Adrenal gland (tissue), 12 donors: ENCODE data around the gene BATF. TPM values are rescaled to one million over a fixed set of nuclear protein-coding genes. Genes with fewer than 3 reads are reported as not detected.

Source experiments
- DNase-seq, 7 donors: peaks; one replicate each; pipeline ENCODE4 v3.0.0-alpha.2; 2019 to 2020
- H3K27ac ChIP-seq, 5 donors: fragments of 200-600 bp; sonication (generic) in 4 of 5; 1 replicate in 3 of 5; 2 replicates in 2 of 5; pipeline versions ENCODE4 v1.5.1 to v1.8.0; 2016 to 2020; ENCODE audit warnings: mild to moderate bottlenecking in 1 of 5
- H3K27me3 ChIP-seq: fragments of 200-600 bp; 2 replicates; pipeline ENCODE4 v1.8.0; 2021
- H3K36me3 ChIP-seq, 2 donors: fragments of 200-600 bp; replicated peaks in 1 of 2; 1 replicate in 1 of 2; 2 replicates in 1 of 2; pipeline versions ENCODE4 v1.5.1 to v1.8.0; 2018 to 2022
- H3K4me1 ChIP-seq, 2 donors: fragments of 200-600 bp; replicated peaks in 1 of 2; 1 replicate in 1 of 2; 2 replicates in 1 of 2; pipeline versions ENCODE4 v1.5.1 to v1.8.0; 2018 to 2021
- H3K4me3 ChIP-seq, 4 donors: fragments of 200-600 bp; sonication (generic) in 3 of 4; one replicate each; pipeline ENCODE4 v1.5.1; 2016 to 2018
- H3K9me3 ChIP-seq, 3 donors: fragments of 200-600 bp; sonication (generic) in 1 of 3; replicated peaks in 1 of 3; 1 replicate in 2 of 3; 2 replicates in 1 of 3; pipeline versions ENCODE4 v1.5.1 to v1.8.0; 2016 to 2021
- POLR2A ChIP-seq, 2 donors: fragments of 450-650 bp; IDR thresholded peaks; one replicate each; pipeline ENCODE4 v1.6.1; 2017; ENCODE audit warnings: antibody characterized with exemption in 2 of 2, mild to moderate bottlenecking in 2 of 2, moderate library complexity in 1 of 2
- WGBS, 4 donors: extraction: QIAGEN DNeasy Blood & Tissue Kit in 2 of 4; methylation state at CpG; one replicate each; pipeline versions ENCODE4 v1.1.5 to v1.1.7; 2013 to 2017; 5-methylcytosine and 5-hydroxymethylcytosine counted together
- intact Hi-C, 2 donors: fragments of 100-400 bp; cut with DNase I; formaldehyde crosslinking; loops; one replicate each; pipeline versions ENCODE4 v1.14.1 to v1.15.0; 2022 to 2023
- polyA plus RNA-seq, 3 donors: library from polyadenylated mRNA; stranded (reverse); fragments of 200-250 nt in 2 of 3; fragments of 350-450 nt in 1 of 3; fragmentation: Illumina TruSeq in 1 of 3; extraction: RNeasy Lipid Tissue Mini Kit (QIAGEN cat#74804) in 1 of 3; gene quantifications; one replicate each; pipeline ENCODE4 v1.2.3, GENCODE V29; 2013 to 2014
- total RNA-seq, 9 donors: library from RNA; depleted of rRNA in 4 of 9; stranded (reverse); fragments of >200 nt in 4 of 9; fragments of 120-200 nt in 1 of 9; fragmentation: NEBNext Ultra II Directional in 1 of 9; extraction: Animal tissue kit (Norgen Biotek cat#: 25700) in 1 of 9; gene quantifications; one replicate each; pipeline versions ENCODE4 v1.1.0 to v1.2.4, GENCODE V29; 2013 to 2023
- TF ChIP-seq, protein P1 (sequence below), 6 experiments: fragments of 450-650 bp in 4 of 6; fragments of 200-600 bp in 2 of 6; sonication (generic) in 1 of 6; IDR thresholded peaks; 1 replicate in 5 of 6; 2 replicates in 1 of 6; pipeline versions ENCODE4 v1.5.1 to v1.8.0; 2016 to 2021; ENCODE audit warnings: antibody characterized with exemption in 6 of 6, mild to moderate bottlenecking in 2 of 6, moderate library complexity in 1 of 6
- donor health status: healthy with polysubstance abuse.
- donor health status: Bipolar disorder and iron deficiency.
- donor health status: DM: yes; HTN: yes; CAD: no.
- donor health status: DM: no; HTN: no; CAD: no.
- donor health status: DM: no; HTN: no; CAD: no.
- donor health status: DM: yes; HTN: yes; CAD: no.

Gene BATF
- total and polyA plus RNA-seq, 12 donors = 0.64 to 11.4 (median 2.8) TPM

DNA sequence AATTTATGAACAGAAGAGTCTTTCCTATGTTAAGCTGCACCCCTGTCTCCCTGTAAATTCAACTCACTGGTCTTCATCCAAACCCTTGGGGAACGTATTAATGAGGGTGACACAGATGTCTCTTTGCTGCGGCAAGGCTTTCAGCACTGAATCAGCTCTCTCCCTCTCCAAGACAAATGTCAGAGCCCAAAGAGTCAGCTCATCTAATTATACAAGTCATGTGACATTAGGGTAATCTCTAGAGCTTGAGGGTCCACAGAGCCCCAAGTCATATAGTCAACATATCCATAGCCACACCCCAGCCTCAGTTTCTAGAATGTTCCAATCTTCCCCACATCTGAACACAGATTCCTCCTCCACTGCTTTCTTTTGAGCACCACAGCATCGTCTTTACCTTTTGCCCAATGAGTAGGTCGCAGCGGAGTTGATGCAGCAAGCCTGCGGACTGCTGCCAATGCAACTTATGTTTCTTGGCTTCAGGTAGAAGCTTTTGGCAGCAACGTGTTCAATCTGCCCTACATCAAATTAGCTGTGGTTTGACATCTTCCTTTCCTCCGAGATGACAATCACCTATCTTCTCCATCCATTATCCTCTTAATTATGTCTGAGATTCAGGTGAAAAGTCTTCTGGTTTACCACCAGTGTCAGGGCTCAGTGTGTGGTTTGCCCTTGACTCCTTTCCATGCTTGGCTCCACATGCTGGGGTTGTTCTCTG, 5.3 kb downstream of the BATF start:
- Histone ChIP-seq H3K4me1 (peaks cover 0 to 4% of the 10 kb centered on the region in 2 donors), H3K27me3 (no peaks in the 10 kb centered on the region), H3K9me3 (no peaks in the 10 kb centered on the region), H3K4me3 (no peak overlapping the region), H3K27ac (no peak overlapping the region), H3K36me3 (no peaks in the 10 kb centered on the region)
- TF ChIP-seq, protein P1, sequence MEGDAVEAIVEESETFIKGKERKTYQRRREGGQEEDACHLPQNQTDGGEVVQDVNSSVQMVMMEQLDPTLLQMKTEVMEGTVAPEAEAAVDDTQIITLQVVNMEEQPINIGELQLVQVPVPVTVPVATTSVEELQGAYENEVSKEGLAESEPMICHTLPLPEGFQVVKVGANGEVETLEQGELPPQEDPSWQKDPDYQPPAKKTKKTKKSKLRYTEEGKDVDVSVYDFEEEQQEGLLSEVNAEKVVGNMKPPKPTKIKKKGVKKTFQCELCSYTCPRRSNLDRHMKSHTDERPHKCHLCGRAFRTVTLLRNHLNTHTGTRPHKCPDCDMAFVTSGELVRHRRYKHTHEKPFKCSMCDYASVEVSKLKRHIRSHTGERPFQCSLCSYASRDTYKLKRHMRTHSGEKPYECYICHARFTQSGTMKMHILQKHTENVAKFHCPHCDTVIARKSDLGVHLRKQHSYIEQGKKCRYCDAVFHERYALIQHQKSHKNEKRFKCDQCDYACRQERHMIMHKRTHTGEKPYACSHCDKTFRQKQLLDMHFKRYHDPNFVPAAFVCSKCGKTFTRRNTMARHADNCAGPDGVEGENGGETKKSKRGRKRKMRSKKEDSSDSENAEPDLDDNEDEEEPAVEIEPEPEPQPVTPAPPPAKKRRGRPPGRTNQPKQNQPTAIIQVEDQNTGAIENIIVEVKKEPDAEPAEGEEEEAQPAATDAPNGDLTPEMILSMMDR (IDR thresholded peaks at IDR 0.05) = no peak
- TF ChIP-seq POLR2A (IDR thresholded peaks at IDR 0.05) = no peak
- intact Hi-C loops = no loop called here
- no peak for DNase-seq
- WGBS, 4 donors = 87 to 94% (median 92%) methylated on average over 8 of the region's 8 CpGs

DNA sequence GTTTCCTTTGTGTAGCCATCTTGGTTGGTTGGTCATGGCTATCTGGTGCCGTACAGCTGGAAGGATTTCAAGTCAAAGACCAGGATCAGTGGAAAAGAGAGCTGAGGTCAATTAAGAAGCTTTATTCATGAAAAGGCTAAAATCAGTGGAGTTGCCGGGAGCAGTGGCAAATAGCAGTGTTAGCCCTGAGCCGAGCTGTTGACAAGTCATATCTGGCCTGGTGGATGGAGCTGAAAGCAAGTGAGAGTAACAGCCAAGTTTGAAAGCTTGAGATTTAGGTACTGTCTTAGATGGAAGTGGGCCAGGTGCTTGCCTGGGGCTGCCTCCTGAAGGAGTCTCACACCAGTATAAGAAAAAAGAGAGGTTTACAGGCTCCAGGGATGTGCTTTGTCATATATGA, 9.0 kb downstream of the BATF start:
- Histone ChIP-seq H3K27me3 (no peaks in the 10 kb centered on the region), H3K4me1 (peaks cover 8% of the 10 kb centered on the region in 2 donors), H3K4me3 (no peak overlapping the region), H3K27ac (no peak overlapping the region), H3K36me3 (no peaks in the 10 kb centered on the region), H3K9me3 (no peaks in the 10 kb centered on the region)
- no peak for TF ChIP-seq POLR2A (IDR thresholded peaks at IDR 0.05)
- TF ChIP-seq, protein P1 (IDR thresholded peaks at IDR 0.05) = no peak
- 87 to 93% (median 89%) methylated on average over 3 of the region's 3 CpGs for WGBS, 4 donors
- DNase-seq = no peak
- intact Hi-C loops = no loop called here

DNA sequence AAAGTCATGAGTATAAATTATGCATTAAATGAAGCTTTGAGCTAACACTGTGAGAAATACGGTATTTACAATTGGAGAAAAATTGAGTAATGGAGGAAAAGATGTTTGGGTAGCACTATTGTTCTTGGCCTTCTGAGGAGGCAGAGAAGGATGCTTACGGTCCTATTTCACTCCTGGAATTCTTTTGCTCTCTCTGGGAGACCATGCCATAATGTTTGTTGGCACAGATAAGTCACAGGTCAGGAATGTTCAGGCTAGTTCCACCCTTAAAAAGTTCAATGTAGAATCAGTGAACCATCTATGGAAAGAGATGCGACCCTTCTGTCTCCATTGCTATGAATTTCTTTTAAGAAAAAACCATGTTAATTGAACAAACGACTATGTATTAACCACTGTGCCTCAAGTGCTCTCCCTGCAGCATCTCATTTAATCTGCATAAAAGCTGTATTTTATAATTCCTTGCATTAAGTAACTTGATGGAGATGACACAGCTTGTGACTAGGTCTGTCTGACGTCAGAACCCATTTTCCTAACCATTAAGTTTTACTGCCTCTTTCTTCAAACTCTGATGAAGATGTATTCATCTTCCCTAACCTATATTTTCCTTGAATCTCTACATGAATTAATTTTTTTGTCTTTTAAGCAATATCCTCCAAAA, 9.5 kb downstream of the BATF start:
- intact Hi-C loops = no loop called here
- peaks cover 9 to 14% of the 10 kb centered on the region in 2 donors for H3K4me1 ChIP-seq
- no peak for DNase-seq
- H3K9me3 ChIP-seq = no peaks in the 10 kb centered on the region
- H3K27ac ChIP-seq = no peak overlapping the region
- no peak overlapping the region for H3K4me3 ChIP-seq
- no peaks in the 10 kb centered on the region for H3K27me3 ChIP-seq
- TF ChIP-seq POLR2A (IDR thresholded peaks at IDR 0.05) = no peak
- TF ChIP-seq, protein P1 (IDR thresholded peaks at IDR 0.05) = no peak
- H3K36me3 ChIP-seq = no peaks in the 10 kb centered on the region
- 67 to 85% (median 80%) methylated on average over 5 of the region's 5 CpGs for WGBS, 4 donors

DNA sequence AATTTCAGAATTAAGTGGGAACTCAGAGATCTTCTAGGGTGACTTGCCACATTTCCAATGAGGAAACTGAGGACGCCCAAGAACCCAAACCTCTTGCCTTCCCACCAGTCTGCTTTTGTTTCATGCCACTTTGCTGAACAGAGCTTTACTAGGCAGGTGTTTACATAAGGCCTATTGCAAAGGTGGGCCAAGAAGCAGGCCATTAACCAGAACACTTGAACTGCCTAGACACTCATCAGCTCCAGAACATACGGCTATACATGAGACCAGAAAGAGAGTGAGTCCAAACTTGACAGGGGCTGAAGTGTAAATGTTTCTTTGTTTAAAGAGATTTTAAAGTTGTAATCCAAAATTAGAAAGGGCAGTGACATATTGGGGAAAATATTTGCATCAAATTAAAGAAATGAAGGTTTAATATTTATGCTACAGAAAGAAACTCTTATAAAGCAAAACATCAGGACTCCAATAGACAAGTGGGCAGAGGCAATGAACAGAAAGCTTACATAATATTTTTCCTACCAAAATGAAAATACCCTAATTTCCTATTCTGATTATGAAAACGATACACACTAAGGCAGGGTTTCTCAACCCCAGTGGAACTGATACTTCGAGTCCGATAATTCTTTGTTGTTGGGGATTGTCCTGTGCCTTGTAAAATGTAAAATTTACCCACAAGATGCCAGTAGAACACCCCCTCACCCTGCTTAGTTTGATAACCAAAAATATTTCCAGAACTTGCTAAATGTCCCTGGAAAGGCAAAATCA, 11.7 kb downstream of the BATF start:
- H3K36me3 ChIP-seq = no peaks in the 10 kb centered on the region
- H3K4me1 ChIP-seq = peaks cover 9 to 16% of the 10 kb centered on the region in 2 donors
- intact Hi-C loops = no loop called here
- H3K27ac ChIP-seq = no peak overlapping the region
- no peaks in the 10 kb centered on the region for H3K9me3 ChIP-seq
- no peak for DNase-seq
- no peaks in the 10 kb centered on the region for H3K27me3 ChIP-seq
- TF ChIP-seq, protein P1 (IDR thresholded peaks at IDR 0.05) = no peak
- TF ChIP-seq POLR2A (IDR thresholded peaks at IDR 0.05) = no peak
- no peak overlapping the region for H3K4me3 ChIP-seq
- 84 to 88% (median 86%) methylated on average over 5 of the region's 5 CpGs for WGBS, 4 donors
